GM19193 (cell line): Measurements from ENCODE around the gene SETBP1.

ENCODE experiments used
- POLR2A ChIP-seq: IDR thresholded peaks from 4 replicates; pipeline ENCODE4 v1.6.1; 2011; ENCODE audit not compliant: insufficient read depth, insufficient read length; ENCODE audit errors: extremely low read depth

SETBP1 gene

DNA sequence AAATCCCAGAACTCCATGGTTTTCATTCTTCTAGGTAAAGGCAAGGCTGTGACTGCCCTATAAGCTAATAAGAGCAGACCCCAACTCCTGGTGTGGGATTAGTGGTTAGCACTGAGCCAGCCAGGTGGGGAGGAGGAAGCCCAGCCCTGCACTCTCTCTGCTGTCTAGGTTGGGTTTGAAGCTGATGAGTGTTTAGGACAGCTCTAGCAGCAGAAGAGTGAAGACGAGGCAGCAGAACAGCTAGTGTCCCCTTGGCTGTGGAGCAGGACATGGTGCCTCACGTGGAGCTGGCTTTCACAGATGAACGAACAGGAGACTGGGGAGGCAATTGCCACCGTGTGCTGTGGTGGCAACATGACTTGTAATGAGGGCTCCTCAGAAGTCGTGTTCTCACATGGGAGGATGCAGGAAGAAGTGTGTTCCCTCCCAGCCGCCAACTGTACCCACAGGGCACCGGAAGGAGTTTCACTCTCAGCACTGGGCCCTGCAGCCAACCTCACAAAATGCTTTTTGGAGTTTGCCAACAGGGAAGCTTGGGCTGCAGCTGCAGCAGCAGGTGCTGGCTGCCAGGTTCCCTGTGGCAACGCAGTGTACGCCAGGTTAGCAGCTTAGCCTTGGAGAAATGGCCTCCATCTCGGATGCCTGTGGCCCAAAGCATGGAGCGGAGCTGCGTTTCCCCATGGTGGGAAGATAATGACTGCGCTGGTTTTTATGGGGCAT lies 328.2 kb downstream of the SETBP1 start:
- no peak for TF ChIP-seq POLR2A

- no peak for TF ChIP-seq POLR2A
Observed at GRCh38 chr18:45009756-45010155, 329.1 kb downstream of the SETBP1 start.

DNA sequence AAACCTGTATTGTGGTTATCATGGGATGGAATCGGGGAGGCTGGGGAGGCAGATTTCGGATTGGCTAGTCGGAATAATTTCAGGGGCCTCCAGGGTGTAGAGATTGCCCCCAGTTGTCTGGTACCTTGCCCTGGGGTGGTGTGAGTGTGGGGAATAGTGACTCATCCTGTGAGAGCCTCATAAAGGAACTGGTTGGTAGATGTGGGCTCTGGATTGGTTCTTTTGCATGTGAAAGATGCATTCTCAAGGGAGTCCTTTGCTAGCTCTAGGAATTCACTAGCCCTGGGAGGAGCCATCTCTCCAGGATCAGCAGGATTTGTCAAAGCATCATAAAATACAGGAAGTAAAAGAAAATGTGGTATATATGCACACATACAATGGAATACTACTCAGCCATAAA lies 331.6 kb downstream of the SETBP1 start:
- no peak for TF ChIP-seq POLR2A

- TF ChIP-seq POLR2A, result no peak
Observed at GRCh38 chr18:45014047-45014501, 333.4 kb downstream of the SETBP1 start.

DNA sequence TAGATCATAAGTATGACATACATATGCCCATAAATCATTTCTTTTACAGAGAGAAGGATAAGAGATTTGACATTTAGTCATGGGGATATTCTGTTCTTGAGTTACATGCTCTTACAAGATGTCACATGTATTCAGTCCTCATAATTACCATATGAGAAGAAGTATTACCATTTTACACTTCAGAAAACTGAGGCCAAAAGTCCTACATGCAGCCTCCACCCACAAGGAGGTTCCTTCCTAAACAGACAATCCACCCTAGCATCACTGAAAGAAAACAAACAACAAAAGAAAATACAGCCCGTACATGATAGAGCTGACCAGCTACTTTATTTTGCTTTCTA lies 335.1 kb downstream of the SETBP1 start:
- TF ChIP-seq POLR2A, result no peak

DNA sequence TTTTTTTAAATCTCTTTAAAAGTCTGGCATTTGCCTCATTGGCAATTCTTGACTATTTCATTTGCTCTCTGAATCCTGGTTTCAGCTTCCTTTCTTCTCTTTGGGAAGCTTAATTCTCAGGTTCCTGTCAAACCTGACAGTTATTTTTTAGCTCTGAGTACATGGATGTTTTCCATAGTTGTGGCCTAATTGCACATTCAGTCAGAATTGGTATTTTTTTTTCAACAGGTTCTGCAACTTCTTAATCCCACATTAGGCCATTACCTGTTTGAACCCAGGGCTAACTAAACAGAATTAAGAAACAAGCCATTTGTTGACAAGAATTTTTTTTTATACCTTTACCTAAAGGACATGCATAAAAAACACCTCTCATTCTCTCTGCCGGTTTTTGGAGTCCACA lies 338.8 kb downstream of the SETBP1 start:
- TF ChIP-seq POLR2A, result no peak

GRCh38 chr18:45023519-45023918 lies 342.8 kb downstream of the SETBP1 start:
- no peak for TF ChIP-seq POLR2A

DNA sequence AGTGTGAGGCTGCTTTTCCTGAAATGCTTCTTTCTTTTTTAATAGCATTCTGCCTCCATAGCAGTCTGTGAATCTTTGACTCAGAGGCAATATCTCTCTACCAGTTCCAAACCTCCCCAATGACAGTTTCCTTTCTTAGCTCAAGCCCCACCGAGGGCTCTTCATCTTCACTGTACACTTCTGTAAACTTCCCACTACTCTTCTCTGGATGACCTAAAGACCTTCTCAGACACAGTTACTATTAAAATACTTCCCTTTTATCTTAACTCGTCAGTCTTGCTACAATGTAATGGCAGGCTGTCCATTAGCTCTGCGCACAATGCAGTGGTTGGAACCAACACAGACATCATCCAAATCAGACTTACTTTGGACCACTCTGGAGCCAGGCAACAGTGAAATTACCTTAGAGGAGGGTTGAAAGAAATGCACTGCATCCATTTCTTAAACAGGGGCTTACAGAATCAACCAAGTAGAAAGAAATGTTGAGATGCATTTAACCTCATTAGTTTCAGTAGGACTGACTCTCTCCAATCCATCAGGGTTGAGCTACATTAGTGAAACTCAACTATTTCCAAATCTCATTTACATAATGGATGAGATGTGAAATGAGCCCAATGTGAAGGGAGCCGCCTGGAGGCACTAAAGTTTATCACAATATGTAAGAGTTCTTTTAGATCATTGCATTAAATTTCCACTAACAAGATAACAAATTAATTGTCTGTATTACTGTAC lies 343.8 kb downstream of the SETBP1 start:
- TF ChIP-seq POLR2A, result no peak

GRCh38 chr18:45025089-45025450 lies 344.4 kb downstream of the SETBP1 start:
- TF ChIP-seq POLR2A, result no peak

- no peak for TF ChIP-seq POLR2A
Observed at GRCh38 chr18:45026162-45026561, 345.5 kb downstream of the SETBP1 start.

DNA sequence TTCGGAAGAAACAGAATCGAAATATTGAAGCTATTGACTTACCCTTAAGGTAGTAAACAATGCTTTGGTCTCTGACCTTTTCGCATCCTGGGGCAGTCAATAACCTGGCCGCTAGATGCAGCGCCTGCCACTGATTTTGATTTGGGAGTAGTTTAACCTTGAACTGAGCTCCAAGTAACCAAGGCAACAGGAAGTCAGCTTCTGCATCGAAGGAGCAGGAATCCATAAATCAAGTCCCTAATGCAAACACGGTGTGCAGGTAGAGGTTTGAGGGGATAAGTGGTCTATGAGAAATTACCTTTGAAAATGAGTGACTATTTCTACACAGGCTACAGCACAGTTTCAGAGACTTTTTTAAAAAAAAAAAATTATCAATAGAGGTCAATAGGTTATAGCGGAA lies 353.5 kb downstream of the SETBP1 start:
- no peak for TF ChIP-seq POLR2A

- TF ChIP-seq POLR2A, result no peak
Observed at GRCh38 chr18:45037618-45038017, 356.9 kb downstream of the SETBP1 start.

- no peak for TF ChIP-seq POLR2A
Observed at GRCh38 chr18:45039376-45039775, 358.7 kb downstream of the SETBP1 start.

GRCh38 chr18:45040879-45041278 lies 360.2 kb downstream of the SETBP1 start:
- TF ChIP-seq POLR2A, result no peak

DNA sequence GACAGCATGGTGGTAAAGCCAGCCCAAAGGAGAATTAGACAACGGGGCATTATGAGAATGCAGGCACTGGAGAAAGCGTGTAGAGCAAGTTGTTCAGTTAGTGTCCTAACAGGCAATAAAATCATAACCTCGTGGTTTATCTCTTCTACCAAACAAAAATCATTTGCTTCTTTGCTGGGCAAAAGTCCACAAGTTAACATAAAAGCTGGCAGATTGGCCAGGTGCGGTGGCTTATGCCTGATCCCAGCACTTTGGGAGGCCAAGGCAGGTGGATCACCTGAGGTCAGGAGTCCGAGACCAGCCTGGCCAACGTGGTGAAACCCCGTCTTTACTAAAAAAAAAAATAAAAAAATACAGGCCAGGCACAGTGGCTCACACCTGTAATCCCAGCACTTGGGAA lies 364.1 kb downstream of the SETBP1 start:
- TF ChIP-seq POLR2A, result no peak

GRCh38 chr18:45046228-45046627 lies 365.5 kb downstream of the SETBP1 start:
- TF ChIP-seq POLR2A, result no peak
